Measurements from ENCODE around the gene ENOPH1. TPM values are rescaled to one million over a fixed set of nuclear protein-coding genes. Genes with fewer than 3 reads are reported as not detected.
A peak's percentile ranks its signal among the peaks of the same experiment; 100 is the strongest.

The ENOPH1 gene
- total RNA-seq, 1 experiment from 2014 or later, result 36.0 TPM

DNA sequence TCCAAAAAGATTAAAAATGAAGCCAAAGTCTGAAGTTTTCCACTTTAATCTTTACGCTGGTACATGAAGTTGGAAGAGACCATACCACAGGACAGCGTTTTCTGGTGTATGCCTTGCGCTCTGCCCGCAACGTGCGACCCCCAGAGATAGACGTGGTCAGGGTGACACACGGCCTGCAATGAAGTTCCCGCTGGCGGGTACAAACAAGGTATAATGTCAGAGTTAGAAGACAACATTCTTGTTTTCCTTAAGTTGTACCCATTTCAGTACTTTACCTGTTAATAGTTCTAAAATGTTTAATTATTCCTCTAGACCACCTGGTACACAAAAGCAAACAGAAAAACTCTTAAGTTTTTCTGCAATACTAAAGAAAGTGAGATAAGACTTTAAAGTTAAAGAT is 4.9 kb upstream of the ENOPH1 start:
- H3K27ac Mint-ChIP-seq (ENCODE audit: low read depth, unreplicated experiment), result no peak overlapping the region
- intact Hi-C loops (cut with micrococcal nuclease), result no loop called here
- CTCF ChIA-PET, result no interaction called here
- POLR2A ChIA-PET, result interaction anchor here (1.8 to 4.6 kb wide), 4 partner anchors 9 to 53 kb away, joined by 4 to 45 read pairs (median 26); partner anchors contain the start of gene HNRNPD
- H3K36me3 Mint-ChIP-seq (ENCODE audit: insufficient read depth, unreplicated experiment), result peaks cover 84% of the 10 kb centered on the region
- H3K9me3 Mint-ChIP-seq (ENCODE audit: unreplicated experiment), result no peaks in the 10 kb centered on the region
- no TSS peak for BruUV-seq (replicated peaks)
- H3K4me1 Mint-ChIP-seq (ENCODE audit: insufficient read depth, unreplicated experiment), result peaks cover 25% of the 10 kb centered on the region
- no peak overlapping the region for H3K4me3 Mint-ChIP-seq (ENCODE audit: unreplicated experiment)
- DNase-seq (ENCODE audit: unreplicated experiment), result no peak
- no peaks in the 10 kb centered on the region for H3K27me3 Mint-ChIP-seq (ENCODE audit: insufficient read depth, unreplicated experiment)
- TF ChIP-seq, protein P1, sequence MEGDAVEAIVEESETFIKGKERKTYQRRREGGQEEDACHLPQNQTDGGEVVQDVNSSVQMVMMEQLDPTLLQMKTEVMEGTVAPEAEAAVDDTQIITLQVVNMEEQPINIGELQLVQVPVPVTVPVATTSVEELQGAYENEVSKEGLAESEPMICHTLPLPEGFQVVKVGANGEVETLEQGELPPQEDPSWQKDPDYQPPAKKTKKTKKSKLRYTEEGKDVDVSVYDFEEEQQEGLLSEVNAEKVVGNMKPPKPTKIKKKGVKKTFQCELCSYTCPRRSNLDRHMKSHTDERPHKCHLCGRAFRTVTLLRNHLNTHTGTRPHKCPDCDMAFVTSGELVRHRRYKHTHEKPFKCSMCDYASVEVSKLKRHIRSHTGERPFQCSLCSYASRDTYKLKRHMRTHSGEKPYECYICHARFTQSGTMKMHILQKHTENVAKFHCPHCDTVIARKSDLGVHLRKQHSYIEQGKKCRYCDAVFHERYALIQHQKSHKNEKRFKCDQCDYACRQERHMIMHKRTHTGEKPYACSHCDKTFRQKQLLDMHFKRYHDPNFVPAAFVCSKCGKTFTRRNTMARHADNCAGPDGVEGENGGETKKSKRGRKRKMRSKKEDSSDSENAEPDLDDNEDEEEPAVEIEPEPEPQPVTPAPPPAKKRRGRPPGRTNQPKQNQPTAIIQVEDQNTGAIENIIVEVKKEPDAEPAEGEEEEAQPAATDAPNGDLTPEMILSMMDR (IDR thresholded peaks at IDR 0.05; ENCODE audit: unreplicated experiment), result no peak

DNA sequence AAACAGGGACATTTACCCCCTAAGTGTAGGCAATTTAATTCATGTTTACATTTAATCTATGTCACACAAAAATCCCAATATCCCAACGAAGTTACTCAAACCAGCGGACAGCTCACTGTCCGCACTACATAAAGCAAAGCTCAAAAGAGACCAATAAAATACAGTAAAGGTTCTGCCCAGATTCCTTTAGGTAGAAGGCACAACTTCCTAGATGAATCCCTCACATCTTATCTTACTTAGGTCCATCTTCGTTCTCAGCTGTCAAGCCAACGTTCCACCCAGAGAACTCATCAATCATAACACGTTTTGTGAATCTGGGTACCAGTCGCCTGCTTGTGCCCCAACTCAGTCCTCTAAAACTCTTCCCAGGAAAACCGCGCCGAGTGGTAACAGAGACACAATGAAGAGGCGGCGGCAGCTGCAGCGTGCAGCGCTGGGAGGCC is 1.8 kb upstream of the ENOPH1 start:
- Mint-ChIP-seq H3K4me1 (ENCODE audit: insufficient read depth, unreplicated experiment) (peaks cover 25% of the 10 kb centered on the region), H3K4me3 (ENCODE audit: unreplicated experiment) (peak overlapping the region; percentile 98), H3K9me3 (ENCODE audit: unreplicated experiment) (no peaks in the 10 kb centered on the region), H3K27me3 (ENCODE audit: insufficient read depth, unreplicated experiment) (no peaks in the 10 kb centered on the region), H3K27ac (ENCODE audit: low read depth, unreplicated experiment) (peak overlapping the region; percentile 99), H3K36me3 (ENCODE audit: insufficient read depth, unreplicated experiment) (peaks cover 85% of the 10 kb centered on the region)
- TF ChIP-seq, protein P1 (IDR thresholded peaks at IDR 0.05; ENCODE audit: unreplicated experiment), result no peak
- ChIA-PET CTCF (interaction anchor here (0.6 to 3.5 kb wide), 15 partner anchors 9 to 598 kb away, joined by 3 to 38 read pairs (median 3); no protein-coding TSS in a partner anchor), POLR2A (interaction anchor here (0.8 to 6.5 kb wide), 25 partner anchors 9 to 582 kb away, joined by 3 to 240 read pairs (median 5); partner anchors contain the start of genes HNRNPD, LIN54 and THAP9)
- no TSS peak for BruUV-seq (replicated peaks)
- intact Hi-C loops (cut with micrococcal nuclease), result no loop called here
- DNase-seq (ENCODE audit: unreplicated experiment), result no peak

DNA sequence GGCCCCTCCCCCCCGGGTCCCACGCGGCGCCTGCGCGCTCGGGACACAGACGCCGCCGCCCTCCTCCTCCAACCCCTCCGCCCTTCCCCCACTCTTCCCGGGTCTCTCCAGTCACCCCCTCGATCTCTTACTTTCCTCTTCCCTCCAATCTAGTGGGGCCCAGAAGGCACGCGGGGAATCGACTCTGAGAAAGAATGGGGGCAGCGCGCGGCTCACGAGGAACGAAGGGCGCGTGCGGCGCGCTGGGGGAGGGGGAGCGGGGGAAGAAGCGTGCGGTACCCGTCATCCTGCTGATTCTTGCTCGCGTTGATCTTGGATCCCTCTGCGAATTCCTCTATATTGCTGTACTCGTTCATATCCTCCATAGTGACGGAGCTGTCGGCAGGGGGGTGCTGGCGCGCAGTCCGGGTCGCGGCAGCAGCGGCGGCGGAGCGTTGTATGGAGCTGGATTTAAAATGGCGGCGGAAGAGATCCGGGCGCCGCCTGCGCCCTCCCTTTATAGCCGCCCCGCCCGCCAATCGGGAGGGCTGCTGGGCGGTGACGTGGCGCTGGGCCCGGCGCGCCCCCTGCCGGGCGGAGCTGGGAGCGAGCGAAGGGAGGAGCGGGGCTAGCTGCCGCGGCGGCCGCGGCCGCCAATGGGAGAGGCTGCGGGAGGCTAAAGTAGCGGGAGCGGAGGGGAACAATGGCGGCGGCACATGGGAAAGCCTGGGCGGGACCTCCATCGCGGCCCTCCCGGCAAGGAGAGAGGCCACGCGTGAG is 1.2 kb upstream of the ENOPH1 start:
- ChIA-PET CTCF (interaction anchor here (0.6 to 3.5 kb wide), 16 partner anchors 8 to 598 kb away, joined by 3 to 38 read pairs (median 3); no protein-coding TSS in a partner anchor), POLR2A (interaction anchor here (0.5 to 6.5 kb wide), 33 partner anchors 9 to 1466 kb away, joined by 3 to 240 read pairs (median 5); partner anchors contain the start of genes COPS4, HNRNPD, LIN54 and THAP9)
- peaks cover 79% of the 10 kb centered on the region for H3K36me3 Mint-ChIP-seq (ENCODE audit: insufficient read depth, unreplicated experiment)
- DNase-seq (ENCODE audit: unreplicated experiment), result peak; percentile 92
- BruUV-seq (replicated peaks), result no TSS peak
- no peaks in the 10 kb centered on the region for H3K27me3 Mint-ChIP-seq (ENCODE audit: insufficient read depth, unreplicated experiment)
- peaks cover 20% of the 10 kb centered on the region for H3K4me1 Mint-ChIP-seq (ENCODE audit: insufficient read depth, unreplicated experiment)
- intact Hi-C loops (cut with micrococcal nuclease), result loop anchor here (1.0 kb wide), 1 partner anchor 55 kb away; no protein-coding TSS in a partner anchor
- H3K9me3 Mint-ChIP-seq (ENCODE audit: unreplicated experiment), result no peaks in the 10 kb centered on the region
- peak overlapping the region; percentile 98 for H3K4me3 Mint-ChIP-seq (ENCODE audit: unreplicated experiment)
- peak overlapping the region; percentile 99 for H3K27ac Mint-ChIP-seq (ENCODE audit: low read depth, unreplicated experiment)
- TF ChIP-seq, protein P1 (IDR thresholded peaks at IDR 0.05; ENCODE audit: unreplicated experiment), result peak; percentile 96

DNA sequence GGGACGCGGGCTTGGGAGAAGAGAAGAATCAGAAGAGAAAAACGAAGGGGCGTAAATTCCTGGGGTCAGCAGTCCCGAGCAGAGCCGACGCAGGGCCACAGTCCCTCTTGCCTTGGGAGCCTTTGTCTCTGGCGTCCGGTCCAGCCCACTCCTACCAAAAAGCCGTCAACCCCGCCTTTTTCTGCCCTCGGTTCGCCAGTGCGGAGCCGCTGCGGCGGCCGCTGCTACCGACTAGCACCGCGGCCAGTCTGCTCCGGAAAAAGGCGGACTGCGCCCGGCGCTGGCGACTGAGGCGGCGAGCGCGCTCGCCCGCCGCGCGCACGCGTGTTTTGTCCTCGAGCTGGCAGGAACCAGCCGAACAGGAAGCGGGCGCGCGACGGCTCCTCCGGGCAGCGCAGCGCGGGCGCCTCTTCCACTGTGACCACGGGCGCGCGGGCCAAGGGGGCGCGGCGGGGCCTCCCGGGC is 630 bp upstream of the ENOPH1 start:
- H3K9me3 Mint-ChIP-seq (ENCODE audit: unreplicated experiment), result no peaks in the 10 kb centered on the region
- H3K27ac Mint-ChIP-seq (ENCODE audit: low read depth, unreplicated experiment), result peak overlapping the region; percentile 99
- CTCF ChIA-PET, result interaction anchor here (0.7 to 3.5 kb wide), 11 partner anchors 8 to 148 kb away, joined by 3 to 38 read pairs (median 3); no protein-coding TSS in a partner anchor
- no peak for DNase-seq (ENCODE audit: unreplicated experiment)
- no TSS peak for BruUV-seq (replicated peaks)
- H3K4me3 Mint-ChIP-seq (ENCODE audit: unreplicated experiment), result peak overlapping the region; percentile 98
- H3K27me3 Mint-ChIP-seq (ENCODE audit: insufficient read depth, unreplicated experiment), result no peaks in the 10 kb centered on the region
- intact Hi-C loops (cut with micrococcal nuclease), result loop anchor here (1.0 kb wide), 1 partner anchor 55 kb away; no protein-coding TSS in a partner anchor
- POLR2A ChIA-PET, result interaction anchor here (0.5 to 6.5 kb wide), 29 partner anchors 10 to 1467 kb away, joined by 3 to 240 read pairs (median 5); partner anchors contain the start of genes COPS4, HNRNPD and THAP9
- peaks cover 73% of the 10 kb centered on the region for H3K36me3 Mint-ChIP-seq (ENCODE audit: insufficient read depth, unreplicated experiment)
- peaks cover 19% of the 10 kb centered on the region for H3K4me1 Mint-ChIP-seq (ENCODE audit: insufficient read depth, unreplicated experiment)
- TF ChIP-seq, protein P1 (IDR thresholded peaks at IDR 0.05; ENCODE audit: unreplicated experiment), result no peak

Measured in MCF 10A (cell line).